ENCODE data around the gene OTULINL.

OTULINL gene

GRCh38 chr5:14600846-14601245, 19.3 kb downstream of the OTULINL start:
- ATAC-seq: no peak

- no peak for ATAC-seq
Observed at GRCh38 chr5:14603141-14603540, 21.5 kb downstream of the OTULINL start.

- no peak for ATAC-seq
Observed at GRCh38 chr5:14607104-14607503, 25.5 kb downstream of the OTULINL start.

GRCh38 chr5:14608169-14608568, 26.6 kb downstream of the OTULINL start:
- ATAC-seq: no peak

- ATAC-seq: no peak
Observed at GRCh38 chr5:14611737-14612136, 30.1 kb downstream of the OTULINL start.

GRCh38 chr5:14614490-14614889, 32.9 kb downstream of the OTULINL start:
- no peak for ATAC-seq

GRCh38 chr5:14615365-14615764, 33.8 kb downstream of the OTULINL start:
- no peak for ATAC-seq

GRCh38 chr5:14617441-14617840, 35.8 kb downstream of the OTULINL start:
- no peak for ATAC-seq

GRCh38 chr5:14627270-14627669, 45.7 kb downstream of the OTULINL start:
- ATAC-seq: no peak

- ATAC-seq: no peak
Observed at GRCh38 chr5:14628346-14628745, 46.8 kb downstream of the OTULINL start.

GRCh38 chr5:14630671-14631070, 49.1 kb downstream of the OTULINL start:
- ATAC-seq: no peak

- no peak for ATAC-seq
Observed at GRCh38 chr5:14635656-14636055, 54.1 kb downstream of the OTULINL start.

- no peak for ATAC-seq
Observed at GRCh38 chr5:14640765-14641164, 59.2 kb downstream of the OTULINL start.

GRCh38 chr5:14644623-14645237, 63.1 kb downstream of the OTULINL start:
- no peak for ATAC-seq

- no peak for ATAC-seq
Observed at GRCh38 chr5:14650052-14650451, 68.5 kb downstream of the OTULINL start.

GRCh38 chr5:14655146-14655741, 73.7 kb downstream of the OTULINL start:
- ATAC-seq: no peak

GRCh38 chr5:14656898-14657297, 75.3 kb downstream of the OTULINL start:
- ATAC-seq: no peak

GRCh38 chr5:14659821-14660607, 78.4 kb downstream of the OTULINL start:
- no peak for ATAC-seq

GRCh38 chr5:14660833-14661232, 79.2 kb downstream of the OTULINL start:
- ATAC-seq: no peak

Measured in activated CD4-positive, CD25-positive, alpha-beta regulatory T cell treated with anti-CD3 and anti-CD28 coated beads, Interleukin-2, amount 50 U/mL, for 24 hours (primary cell).